ENCODE measurements around the gene DTD2.

The DTD2 gene

DNA sequence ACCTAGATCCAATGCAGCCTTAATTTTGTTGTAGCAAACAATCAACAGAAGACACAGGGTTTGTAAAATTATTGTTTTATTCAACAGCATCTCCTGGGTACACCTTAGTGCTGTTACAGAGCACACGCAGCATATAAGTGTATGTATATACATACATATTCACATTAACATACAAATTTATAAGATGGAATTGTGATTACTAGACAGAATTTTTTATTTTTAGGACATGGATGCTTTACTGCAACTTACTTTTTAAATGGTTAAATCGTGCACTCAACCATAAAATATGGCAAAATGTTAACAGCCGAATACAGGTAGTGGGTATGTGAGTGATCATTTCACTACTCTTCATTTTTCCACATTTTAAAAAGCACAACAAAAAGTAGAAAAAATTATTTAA is 53.6 kb downstream of the DTD2 start:
- DNase-seq: no peak

DNA sequence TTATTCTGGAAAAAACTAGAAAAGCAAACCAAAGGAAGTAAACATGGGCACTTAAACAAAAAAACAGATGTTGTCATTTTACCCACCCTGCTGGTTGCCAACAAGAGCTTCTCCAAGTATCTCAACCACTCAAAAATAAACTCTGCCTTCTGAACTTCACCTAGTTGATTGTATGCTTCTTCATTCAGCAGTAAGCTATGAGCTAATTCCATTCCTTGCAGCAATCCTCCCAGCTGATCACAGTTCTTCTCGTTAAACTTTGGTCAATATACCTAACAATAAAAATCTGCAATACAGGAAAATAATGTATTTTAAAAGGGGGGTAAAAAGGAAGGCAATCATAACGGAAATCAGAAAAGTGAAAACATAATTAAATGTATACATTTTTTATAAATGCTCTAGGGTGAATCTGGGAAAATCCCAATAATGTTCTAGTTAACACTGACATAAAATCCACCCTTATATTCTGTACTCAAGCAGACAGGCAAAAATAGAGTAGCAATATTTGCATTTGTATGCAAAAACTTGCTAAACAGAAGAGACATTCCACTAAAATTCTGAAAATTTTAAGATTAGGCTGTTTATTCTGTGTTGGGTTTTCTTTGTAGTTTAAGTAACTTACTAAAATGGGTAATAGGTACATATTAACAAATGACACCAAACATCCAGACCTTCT is 54.4 kb downstream of the DTD2 start:
- DNase-seq: no peak

DNA sequence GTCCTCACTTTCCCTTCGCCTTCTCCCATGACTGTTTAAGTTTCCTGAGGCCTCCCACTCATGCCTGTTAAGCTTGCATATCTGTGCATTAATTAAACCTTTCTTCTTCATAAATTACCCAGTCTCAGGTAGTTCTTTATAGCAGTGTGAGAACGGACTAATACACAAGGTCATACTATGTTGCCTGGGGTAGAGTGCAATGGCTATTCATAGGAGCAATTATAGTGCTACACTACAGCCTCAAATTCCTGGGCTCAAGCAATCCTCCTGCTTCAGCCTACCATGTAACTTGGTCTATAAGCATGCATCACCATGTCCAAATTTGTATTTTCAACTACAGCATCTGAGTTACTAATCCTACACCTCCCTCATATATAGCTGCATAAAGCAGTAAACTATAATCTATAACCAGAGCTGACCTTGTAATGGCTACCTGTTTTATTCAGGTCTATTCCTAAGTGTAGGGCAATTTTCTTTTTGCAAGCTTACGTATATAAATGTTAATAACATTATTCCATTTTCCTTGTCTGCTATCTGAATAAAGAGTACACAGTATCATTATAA is 55.9 kb downstream of the DTD2 start:
- DNase-seq: no peak

DNA sequence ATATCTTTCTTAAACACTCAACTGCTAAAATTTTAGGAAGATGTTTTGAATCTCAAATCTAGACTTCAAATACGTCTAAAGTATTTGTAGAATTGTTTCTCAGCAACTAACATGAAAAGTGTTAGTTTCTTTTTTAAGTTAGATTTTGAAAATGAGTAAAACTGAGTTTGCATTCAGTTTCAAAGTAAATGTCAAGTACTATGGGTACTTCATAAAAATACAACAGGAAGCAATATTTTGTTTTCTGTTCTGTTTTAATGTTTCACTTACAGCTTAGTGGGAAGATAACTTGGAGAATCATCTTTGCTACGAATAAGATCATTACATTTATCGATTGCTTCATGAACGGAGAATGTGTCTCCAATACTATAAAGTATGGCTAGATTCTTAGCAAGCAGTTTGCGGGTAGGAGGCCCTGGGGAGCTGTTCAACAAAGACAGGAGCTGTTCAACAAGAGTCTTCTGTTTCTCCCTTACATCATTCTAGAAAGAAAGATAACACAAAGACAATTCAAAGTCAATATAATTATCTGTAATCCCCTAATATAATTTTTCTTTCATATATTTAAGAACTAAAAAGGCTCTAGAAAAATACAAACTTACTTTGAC is 57.2 kb downstream of the DTD2 start:
- no peak for DNase-seq

All from NCI-H510A treated with DMSO at 0.1 percent for 48 hours (cell line).